Measurements from ENCODE around the gene UEVLD. TPM values are rescaled to one million over a fixed set of nuclear protein-coding genes. Genes with fewer than 3 reads are reported as not detected.

The UEVLD gene
- total RNA-seq, 1 experiment from 2014 or later = 23.1 TPM

GRCh38 chr11:18617688-18618341 lies 29.3 kb upstream of the UEVLD start:
- DNase-seq = no peak
- CTCF ChIA-PET = no interaction called here
- no TSS peak for BruUV-seq (replicated peaks)
- Mint-ChIP-seq H3K4me3 (ENCODE audit: low read depth, unreplicated experiment) (no peak overlapping the region), H3K27me3 (ENCODE audit: unreplicated experiment) (no peaks in the 10 kb centered on the region), H3K27ac (ENCODE audit: unreplicated experiment) (no peak overlapping the region), H3K9me3 (ENCODE audit: low read depth, unreplicated experiment) (no peaks in the 10 kb centered on the region), H3K4me1 (ENCODE audit: low read depth, unreplicated experiment) (no peaks in the 10 kb centered on the region), H3K36me3 (ENCODE audit: insufficient read depth, unreplicated experiment) (peaks cover 18% of the 10 kb centered on the region)
- no peak for TF ChIP-seq CTCF (IDR thresholded peaks at IDR 0.05; ENCODE audit: unreplicated experiment)
- intact Hi-C loops (cut with micrococcal nuclease; ENCODE audit: unreplicated experiment) = no loop called here

- intact Hi-C loops (cut with micrococcal nuclease; ENCODE audit: unreplicated experiment) = no loop called here
- Mint-ChIP-seq H3K4me1 (ENCODE audit: low read depth, unreplicated experiment) (no peaks in the 10 kb centered on the region), H3K27ac (ENCODE audit: unreplicated experiment) (no peak overlapping the region), H3K4me3 (ENCODE audit: low read depth, unreplicated experiment) (no peak overlapping the region), H3K27me3 (ENCODE audit: unreplicated experiment) (no peaks in the 10 kb centered on the region), H3K9me3 (ENCODE audit: low read depth, unreplicated experiment) (no peaks in the 10 kb centered on the region), H3K36me3 (ENCODE audit: insufficient read depth, unreplicated experiment) (peaks cover 19% of the 10 kb centered on the region)
- no peak for TF ChIP-seq CTCF (IDR thresholded peaks at IDR 0.05; ENCODE audit: unreplicated experiment)
- TSS peak; percentile 82 for BruUV-seq (replicated peaks)
- no peak for DNase-seq
- CTCF ChIA-PET = no interaction called here
Observed at GRCh38 chr11:18615628-18616392, 27.3 kb upstream of the UEVLD start.

GRCh38 chr11:18614667-18615066 lies 26.1 kb upstream of the UEVLD start:
- Mint-ChIP-seq H3K27ac (ENCODE audit: unreplicated experiment) (no peak overlapping the region), H3K9me3 (ENCODE audit: low read depth, unreplicated experiment) (no peaks in the 10 kb centered on the region)

GRCh38 chr11:18612394-18612793 lies 23.9 kb upstream of the UEVLD start:
- peaks cover 27% of the 10 kb centered on the region for H3K36me3 Mint-ChIP-seq (ENCODE audit: insufficient read depth, unreplicated experiment)
- intact Hi-C loops (cut with micrococcal nuclease; ENCODE audit: unreplicated experiment) = no loop called here
- H3K27me3 Mint-ChIP-seq (ENCODE audit: unreplicated experiment) = no peaks in the 10 kb centered on the region
- no peak for DNase-seq
- no peak overlapping the region for H3K27ac Mint-ChIP-seq (ENCODE audit: unreplicated experiment)
- TF ChIP-seq CTCF (IDR thresholded peaks at IDR 0.05; ENCODE audit: unreplicated experiment) = no peak
- H3K4me3 Mint-ChIP-seq (ENCODE audit: low read depth, unreplicated experiment) = no peak overlapping the region
- H3K9me3 Mint-ChIP-seq (ENCODE audit: low read depth, unreplicated experiment) = no peaks in the 10 kb centered on the region
- CTCF ChIA-PET = no interaction called here
- no TSS peak for BruUV-seq (replicated peaks)
- no peaks in the 10 kb centered on the region for H3K4me1 Mint-ChIP-seq (ENCODE audit: low read depth, unreplicated experiment)

More at GRCh38 chr11:18614667-18615066, 26.1 kb upstream of the UEVLD start:
- H3K36me3 Mint-ChIP-seq (ENCODE audit: insufficient read depth, unreplicated experiment) = peaks cover 27% of the 10 kb centered on the region
- no peak for DNase-seq
- no TSS peak for BruUV-seq (replicated peaks)
- H3K4me1 Mint-ChIP-seq (ENCODE audit: low read depth, unreplicated experiment) = no peaks in the 10 kb centered on the region
- no peaks in the 10 kb centered on the region for H3K27me3 Mint-ChIP-seq (ENCODE audit: unreplicated experiment)
- CTCF ChIA-PET = no interaction called here
- no peak overlapping the region for H3K4me3 Mint-ChIP-seq (ENCODE audit: low read depth, unreplicated experiment)
- intact Hi-C loops (cut with micrococcal nuclease; ENCODE audit: unreplicated experiment) = no loop called here
- no peak for TF ChIP-seq CTCF (IDR thresholded peaks at IDR 0.05; ENCODE audit: unreplicated experiment)
